B cell (primary cell): ENCODE data around the gene FOXQ1. TPM values are rescaled to one million over a fixed set of nuclear protein-coding genes. Genes with fewer than 3 reads are reported as not detected.

ENCODE experiments used
- polyA plus RNA-seq: library from polyadenylated mRNA; depleted of rRNA; stranded (reverse); fragments of >200 nt; gene quantifications from 2 replicates; pipeline ENCODE4 v1.2.3, GENCODE V29; 2012
- total RNA-seq, 2 donors: library from RNA; stranded (reverse); fragments of 120-200 nt in 1 of 2; gene quantifications; 1 replicate in 1 of 2; 2 replicates in 1 of 2; pipeline versions ENCODE4 v1.2.3 to v1.2.4, GENCODE V29; 2013 to 2022

FOXQ1 gene
- total and polyA plus RNA-seq, 2 donors (not counting 1 experiment from before 2014, with no cell fraction given), result not detected

Other genes with a start within 250 kb of the FOXQ1 start
- not detected in 2 replicates for gene FOXF2, start 77.5 kb downstream of the FOXQ1 start, total RNA-seq
- gene FOXF2, start 77.5 kb downstream of the FOXQ1 start, polyA plus RNA-seq, result not detected in 2 replicates